ENCODE data around the gene DHX32.
A peak's percentile ranks its signal among the peaks of the same experiment; 100 is the strongest.
"Not testable (repeated sequence)": the region's sequence is repeated elsewhere in the genome, so short reads cannot be mapped to it uniquely, and the experiment has no call there.

DHX32 gene, protein sequence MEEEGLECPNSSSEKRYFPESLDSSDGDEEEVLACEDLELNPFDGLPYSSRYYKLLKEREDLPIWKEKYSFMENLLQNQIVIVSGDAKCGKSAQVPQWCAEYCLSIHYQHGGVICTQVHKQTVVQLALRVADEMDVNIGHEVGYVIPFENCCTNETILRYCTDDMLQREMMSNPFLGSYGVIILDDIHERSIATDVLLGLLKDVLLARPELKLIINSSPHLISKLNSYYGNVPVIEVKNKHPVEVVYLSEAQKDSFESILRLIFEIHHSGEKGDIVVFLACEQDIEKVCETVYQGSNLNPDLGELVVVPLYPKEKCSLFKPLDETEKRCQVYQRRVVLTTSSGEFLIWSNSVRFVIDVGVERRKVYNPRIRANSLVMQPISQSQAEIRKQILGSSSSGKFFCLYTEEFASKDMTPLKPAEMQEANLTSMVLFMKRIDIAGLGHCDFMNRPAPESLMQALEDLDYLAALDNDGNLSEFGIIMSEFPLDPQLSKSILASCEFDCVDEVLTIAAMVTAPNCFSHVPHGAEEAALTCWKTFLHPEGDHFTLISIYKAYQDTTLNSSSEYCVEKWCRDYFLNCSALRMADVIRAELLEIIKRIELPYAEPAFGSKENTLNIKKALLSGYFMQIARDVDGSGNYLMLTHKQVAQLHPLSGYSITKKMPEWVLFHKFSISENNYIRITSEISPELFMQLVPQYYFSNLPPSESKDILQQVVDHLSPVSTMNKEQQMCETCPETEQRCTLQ

DNA sequence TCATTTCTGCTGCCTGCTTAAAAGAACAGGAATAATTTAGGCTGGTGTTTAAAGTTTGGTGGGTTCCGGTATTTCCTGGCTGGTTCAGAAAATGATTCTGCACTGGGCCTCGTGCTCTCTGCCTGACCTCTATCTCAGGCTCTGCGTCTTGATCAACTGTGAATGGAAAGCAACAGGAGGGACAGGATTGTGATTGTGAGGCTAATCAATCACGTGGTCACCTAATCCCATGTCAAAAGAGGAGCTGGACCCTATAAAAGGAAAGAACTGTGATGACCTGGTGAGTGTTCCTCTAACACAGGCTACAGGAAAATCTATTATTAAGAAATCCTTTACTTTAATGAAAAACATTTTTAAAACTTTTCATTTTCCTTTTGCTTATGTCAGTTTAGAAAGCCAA, at the start of gene DHX32:
Gene DHX32, minus strand, starts transcription at position 101 of the 400 bp plus-strand sequence. CDS start 468 bp downstream, outside the sequence.
- DNase-seq = no peak

DNA sequence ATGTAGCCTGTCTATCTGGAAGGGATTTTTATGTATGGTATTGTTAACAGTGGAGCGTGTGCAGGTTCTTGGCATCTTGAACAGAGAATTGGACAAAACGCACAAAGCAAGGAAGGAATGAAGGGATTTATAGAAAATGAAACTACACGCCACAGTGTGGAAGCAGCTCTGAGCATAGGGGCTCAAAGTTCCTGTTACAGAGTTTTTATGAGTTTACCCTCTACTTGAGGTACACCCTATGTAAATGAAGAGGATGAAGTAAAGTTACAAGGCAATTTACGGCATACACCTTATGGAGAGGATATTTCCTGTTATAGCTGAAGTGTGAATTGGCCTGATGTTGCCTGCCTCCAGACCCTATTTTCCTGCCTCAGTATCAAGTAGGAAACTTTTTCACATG, 48.5 kb upstream of the DHX32 start:
- DNase-seq = no peak

DNA sequence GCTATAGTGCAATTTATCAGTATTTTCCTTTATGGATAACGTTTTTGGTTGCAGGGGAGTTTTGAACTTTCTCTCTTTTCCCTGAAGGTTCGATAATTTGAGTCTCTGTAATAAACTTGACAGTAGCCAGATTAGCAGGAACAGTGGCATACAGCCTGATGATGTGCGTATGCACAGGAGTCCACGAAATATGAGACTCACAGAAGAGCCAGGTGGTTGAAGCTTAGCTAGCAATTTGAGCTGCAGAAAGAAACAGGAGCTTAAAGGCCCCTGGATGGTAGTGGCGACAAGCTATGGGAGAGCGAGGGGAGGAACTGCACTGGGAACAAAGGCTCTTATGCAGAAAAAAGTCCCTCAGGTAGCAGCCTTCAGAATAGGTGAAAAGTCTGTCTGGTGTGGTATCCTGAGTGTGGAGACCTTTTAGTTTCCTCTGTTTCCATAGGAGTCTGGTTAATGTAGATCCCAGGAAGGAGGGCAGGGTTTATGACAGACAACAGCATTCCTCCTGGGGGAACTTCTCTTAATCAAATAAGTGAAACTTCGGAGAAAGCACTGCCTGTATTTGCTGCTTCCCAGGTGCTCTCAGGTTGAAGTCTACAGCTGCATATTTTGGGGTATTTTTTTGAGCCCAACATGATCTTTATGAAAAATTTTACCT, 48.0 kb upstream of the DHX32 start:
- DNase-seq = no peak

DNA sequence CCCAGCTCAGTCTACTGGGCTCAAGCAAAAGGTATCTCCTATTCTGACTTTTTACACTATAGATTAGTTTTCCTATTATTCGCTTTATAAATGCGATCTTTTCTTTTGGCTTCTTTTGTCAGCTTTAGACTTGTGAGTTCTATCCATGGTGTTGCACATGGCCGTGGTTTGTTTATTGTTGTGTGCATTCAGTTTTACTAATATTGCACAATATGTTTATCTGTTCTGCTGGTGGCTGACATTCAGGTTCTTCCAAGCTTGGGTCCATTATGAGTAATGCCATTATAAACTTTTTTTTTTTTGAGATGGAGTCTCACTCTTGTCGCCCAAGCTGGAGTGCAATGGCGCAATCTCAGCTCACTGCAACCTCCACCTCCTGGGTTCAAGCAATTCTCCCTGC, 46.2 kb upstream of the DHX32 start:
- not testable (repeated sequence) for DNase-seq

DNA sequence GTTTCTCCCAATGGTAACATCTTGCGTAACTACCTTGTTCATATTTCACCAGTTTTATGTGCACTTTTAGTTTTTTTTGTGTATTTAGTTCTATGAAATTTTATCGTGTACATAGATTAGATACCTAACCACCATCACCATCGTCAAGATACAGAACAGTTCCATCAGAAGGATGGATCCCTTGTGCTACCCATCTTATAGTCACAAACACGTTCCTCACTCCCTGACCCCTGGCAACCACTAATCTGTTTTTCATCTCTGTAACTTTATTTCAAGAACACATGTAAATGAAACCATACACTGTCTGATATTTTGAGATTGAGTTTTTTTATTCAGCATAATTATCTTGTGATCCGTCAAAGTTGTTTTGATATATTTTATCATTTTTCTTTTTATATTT, 45.2 kb upstream of the DHX32 start:
- DNase-seq = no peak

DNA sequence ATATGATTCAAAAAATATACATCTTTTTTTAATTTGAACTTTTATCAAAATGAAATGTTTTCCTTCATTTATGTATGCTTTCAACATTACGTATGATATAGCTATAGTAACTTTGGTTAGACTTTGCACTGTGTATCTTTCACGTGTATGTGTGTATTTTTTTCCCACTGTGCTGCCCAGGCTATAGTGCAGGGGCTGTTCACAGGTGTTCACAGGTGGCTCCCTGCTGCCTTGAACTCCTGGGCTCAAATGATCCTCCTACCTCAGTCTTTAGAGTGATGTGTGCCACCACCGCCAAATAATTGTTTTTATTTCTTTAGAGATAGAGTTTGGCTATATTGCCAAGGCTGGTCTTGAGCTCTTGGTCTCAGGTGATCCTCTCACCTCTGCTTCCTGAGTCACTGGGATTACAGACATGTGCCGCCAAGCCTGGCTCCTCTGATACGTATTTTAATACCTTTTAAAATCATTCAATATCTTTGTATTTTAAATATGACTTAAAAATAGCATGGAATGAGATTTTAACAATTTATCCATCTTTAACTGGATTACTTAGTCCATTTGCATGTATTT, 44.3 kb upstream of the DHX32 start:
- DNase-seq = no peak

DNA sequence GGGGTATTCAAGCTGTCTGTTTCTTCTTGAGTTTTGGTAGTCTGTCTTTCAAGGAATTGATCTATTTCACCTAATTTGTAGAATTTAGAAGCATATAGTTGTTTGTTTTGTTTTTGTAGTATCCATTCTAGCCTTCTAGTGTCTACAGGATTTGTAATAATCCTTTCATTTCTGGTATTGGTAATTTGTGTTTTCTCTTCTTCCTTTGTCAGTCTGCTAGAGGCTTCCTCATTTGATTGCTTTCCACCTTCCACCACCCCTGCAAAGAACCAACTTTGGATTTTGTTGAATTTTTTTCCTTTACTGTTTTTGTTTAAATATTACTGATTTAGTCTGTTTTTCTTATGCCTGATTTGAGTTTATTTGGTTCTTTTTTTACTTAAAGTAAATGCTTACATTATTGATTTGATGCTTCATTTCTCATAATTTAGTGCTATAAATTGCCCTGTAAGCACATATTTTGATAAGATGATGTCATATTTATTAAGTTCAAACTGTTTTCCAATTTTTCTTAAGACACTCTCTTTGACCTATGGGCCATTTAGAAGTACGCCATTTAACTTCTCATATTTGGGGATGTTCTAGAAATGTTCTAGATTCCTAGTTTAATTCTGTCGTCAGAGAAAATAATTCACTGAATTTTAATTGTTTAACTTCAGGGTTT, 40.7 kb upstream of the DHX32 start:
- DNase-seq = not testable (repeated sequence)

DNA sequence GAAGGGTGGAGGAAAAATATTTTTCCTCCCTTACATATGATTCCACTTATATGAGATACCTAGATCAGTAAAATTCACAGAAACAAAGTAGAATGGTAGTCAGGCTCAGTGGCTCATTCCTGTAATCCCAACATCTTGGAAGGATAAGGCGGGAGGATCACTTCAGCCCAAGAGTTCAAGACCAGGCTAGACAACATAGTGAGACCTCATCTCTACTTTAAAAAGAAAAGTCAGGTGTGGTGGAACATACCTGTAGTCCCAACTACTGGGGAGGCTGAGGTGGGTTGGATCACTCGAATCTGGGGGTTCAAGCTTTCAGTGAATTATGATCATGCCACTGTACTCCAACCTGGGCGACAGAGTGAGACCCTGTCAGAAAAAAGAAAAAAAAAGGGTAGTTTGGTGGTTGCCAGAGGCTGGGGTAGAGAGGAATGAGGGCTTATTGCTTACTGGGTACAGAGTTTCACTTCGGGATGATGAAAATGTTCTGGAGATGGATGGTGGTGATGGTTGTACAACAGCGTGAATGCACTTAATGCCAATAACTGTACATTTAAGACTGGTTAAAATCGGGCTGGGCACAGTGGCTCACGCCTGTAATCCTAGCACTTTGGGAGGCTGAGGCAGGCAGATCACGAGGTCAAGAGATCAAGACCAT, 36.7 kb upstream of the DHX32 start:
- DNase-seq = not testable (repeated sequence)

DNA sequence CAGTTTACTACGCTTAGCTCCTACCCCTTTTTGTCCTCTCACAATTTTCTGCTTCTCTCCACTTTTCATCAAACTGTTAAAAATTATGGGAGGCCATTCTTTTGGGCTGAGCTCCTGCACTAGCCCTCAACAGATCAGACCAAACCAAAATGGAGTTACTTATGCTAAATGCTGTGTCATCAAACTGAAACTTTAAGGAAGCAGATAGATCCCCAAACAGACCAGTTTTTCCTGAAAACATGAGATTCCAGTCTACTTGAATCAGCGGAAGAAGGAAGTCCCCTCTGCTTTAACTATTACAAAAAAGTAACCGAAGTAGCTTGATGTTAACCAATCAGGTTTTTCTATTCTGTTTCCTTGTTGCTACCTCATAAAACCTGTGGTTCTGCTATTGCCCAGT, 35.9 kb upstream of the DHX32 start:
- no peak for DNase-seq

DNA sequence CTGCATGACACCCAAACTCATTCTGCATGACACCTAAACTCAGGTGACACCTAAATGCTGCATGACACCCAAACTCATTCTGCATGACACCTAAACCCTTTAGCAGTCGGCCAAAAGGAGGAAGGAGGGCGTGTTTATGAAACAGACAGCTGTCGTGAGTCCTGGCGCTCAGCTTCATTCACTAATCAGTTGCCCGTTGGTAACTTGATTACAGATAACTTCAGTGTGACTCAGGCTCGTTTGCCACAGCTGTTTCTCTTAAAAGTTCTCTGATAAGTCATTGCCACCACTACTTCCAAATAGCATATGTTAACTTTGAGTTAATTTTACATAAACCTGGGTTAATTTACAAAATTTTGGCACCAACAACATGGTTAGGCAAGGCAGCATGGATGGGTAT, 32.2 kb upstream of the DHX32 start:
- not testable (repeated sequence) for DNase-seq

DNA sequence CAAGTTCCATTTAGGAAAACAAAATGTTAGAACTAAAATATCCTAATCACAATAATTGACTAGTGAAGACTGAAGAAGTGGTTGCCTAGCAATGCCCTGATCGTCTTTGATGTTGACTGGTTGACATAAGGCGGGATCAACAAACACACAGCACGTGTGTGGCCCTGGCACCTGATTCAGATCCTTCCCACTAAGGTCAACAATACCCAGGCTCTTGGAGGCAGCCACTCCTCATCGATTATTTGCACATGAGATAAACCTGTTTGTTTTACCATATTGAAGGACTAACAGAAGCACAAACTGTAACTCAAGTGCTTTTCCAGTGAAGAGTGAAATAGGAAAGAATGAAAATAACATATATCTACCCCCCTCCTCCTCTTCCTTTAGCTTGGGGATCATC, 30.9 kb upstream of the DHX32 start:
- no peak for DNase-seq

DNA sequence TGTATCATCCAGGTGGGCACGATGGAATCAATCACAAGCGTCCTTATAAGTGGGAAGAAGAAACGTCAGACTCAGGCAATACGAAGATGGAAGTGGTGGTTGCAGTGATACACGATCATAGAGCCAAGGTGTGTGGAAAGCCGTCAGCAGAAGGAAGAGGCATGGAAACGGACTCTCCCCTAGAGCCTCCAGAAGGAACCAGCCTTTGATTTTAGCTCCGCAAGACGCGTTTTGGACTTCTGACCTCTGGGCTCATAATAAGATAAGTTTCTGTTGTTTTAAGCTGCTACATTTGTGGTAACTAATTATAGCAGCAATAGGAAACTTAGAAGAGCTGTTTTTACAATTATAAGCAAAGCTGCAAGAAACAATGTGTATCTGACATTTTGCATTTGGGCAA, 30.1 kb upstream of the DHX32 start:
- DNase-seq = no peak

DNA sequence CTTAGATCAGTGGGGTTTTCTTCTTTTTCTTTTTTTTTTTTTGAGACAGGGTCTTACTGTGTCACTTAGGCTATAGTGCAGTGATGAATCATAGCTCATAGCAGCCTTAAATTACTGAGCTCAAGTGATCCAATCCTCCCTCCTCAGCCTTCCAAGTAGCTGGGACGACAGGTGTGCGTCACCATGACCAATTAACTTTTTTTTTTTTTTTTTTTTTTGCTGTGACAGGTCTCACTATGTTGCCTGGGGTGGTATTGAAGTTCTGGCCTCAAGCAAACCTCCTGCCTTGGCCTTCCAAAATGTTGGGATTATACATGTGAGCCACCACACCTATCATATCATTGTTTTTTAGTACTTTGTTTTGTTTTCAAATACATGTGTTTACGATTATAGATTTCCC, 28.4 kb upstream of the DHX32 start:
- DNase-seq = not testable (repeated sequence)

DNA sequence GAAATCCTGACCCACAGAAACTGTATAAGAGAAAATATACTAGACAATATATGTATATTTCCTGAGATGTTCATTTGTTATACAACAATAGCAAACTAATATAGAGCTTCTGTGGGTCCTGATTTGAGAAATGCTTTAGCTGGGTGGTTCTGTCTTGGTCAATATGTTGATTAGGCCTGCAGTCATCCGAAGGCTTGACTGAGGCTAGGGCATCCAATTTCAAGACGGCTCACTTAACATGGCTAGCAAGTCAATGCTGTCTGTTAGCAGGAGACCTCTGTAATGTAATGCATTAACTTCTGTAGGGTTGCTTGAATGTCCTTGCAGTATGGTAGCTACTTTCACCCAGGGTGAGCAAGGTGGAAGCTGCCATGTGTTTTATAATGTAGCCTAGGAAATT, 27.7 kb upstream of the DHX32 start:
- DNase-seq = not testable (repeated sequence)

DNA sequence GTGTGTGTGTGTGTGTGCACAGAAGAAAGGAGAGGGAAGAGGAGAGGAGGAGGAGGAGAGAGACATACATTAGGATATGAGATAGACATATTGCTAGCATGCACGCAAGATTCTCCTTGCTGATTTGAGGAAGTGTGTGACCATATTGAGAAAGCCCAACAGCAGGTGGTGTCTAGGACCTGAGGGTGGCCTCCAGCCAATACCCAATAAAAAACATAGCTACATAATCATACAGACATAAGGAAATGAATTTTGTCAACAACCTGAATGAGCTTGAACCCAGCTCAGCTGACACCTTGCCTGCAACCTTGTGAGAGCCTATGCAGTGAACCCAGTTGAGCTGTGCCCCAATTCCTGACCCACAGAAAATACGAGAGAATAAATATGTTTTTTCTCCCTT, 26.5 kb upstream of the DHX32 start:
- DNase-seq = not testable (repeated sequence)

DNA sequence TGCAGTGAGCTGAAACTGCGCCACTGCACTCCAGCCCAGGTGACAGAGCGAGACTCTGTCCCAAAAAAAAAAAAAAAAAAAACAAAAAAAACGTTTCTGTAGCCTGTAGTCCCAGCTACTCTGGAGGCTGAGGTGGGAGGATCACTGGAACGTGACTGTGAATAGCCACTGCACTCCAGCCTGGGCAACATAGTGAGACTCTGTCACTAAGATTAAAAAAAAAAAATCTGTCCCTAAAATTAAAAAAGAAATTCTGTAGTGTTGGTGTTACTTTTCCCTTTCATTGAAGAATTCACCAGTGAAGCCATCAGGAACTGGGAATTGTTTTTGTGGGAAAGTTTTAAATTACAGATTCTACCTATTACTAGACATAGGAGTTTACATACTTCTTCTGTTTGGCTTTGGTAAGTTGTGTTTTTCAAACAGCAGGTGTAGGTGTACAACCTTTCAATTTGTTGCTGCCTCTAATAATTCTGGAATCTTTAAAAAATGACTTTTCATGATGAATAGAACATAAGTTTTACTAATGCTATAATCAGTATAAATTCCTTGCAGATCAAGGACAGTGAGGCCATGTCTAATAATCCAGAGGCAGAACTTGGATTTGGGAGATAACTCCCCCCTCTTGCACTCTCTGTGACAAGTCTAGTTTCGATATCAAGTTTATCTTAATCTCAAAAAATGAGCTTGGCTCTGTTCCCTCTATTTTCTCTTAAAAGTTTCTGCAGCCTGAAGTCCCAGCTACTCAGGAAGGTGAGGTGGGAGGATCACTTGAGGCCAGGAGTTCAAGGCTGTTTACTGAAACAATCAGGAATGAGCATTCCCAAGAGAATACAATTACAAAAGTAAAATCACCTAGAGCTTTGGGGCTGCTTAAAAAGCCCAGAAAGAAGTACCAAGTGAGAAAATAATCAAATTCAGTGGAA, 24.2 kb upstream of the DHX32 start:
- DNase-seq = not testable (repeated sequence)

DNA sequence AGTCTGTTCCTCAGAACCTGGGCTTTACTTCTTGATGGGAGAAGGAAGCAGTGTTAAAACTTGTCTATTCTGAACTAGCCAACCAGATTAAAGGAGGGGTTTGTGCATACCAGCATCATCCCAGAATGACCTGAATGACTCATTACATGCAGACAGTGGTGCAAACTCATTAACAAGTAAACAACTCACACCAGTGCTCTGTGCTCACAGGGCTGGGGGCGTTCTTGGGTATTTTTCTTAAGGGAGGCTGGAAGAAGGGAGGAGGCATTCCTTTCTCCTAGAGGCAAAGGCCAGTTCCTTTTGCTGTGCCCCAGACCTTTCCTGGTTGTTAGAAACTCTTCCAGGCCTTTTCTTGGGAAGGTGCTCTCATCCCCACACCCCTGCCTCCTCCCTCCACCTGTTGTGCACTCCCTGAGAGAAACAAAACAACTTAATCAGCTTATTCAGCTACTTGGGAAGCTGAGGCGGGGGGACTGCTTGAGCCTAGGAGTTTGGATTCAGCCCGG, 22.1 kb upstream of the DHX32 start:
- DNase-seq = not testable (repeated sequence)

DNA sequence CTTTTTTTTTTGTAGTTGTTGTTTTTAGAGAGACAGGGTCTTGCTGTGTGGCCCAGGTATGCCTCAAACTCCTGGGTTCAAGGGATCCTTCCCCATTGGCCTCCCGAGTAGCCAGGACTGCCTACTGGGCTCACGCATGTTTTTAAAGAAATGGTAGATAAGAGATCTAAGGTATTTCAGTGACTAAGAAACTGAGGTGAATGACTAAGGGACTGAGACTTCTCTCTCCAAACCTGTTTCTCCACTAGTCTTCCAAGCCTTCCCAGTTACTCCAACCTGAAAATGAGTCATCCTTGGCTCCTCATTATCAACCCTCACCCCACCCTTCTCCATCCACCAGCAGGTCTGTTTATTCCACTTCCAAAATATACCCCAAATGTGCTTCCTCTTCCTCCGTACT, 19.9 kb upstream of the DHX32 start:
- not testable (repeated sequence) for DNase-seq

DNA sequence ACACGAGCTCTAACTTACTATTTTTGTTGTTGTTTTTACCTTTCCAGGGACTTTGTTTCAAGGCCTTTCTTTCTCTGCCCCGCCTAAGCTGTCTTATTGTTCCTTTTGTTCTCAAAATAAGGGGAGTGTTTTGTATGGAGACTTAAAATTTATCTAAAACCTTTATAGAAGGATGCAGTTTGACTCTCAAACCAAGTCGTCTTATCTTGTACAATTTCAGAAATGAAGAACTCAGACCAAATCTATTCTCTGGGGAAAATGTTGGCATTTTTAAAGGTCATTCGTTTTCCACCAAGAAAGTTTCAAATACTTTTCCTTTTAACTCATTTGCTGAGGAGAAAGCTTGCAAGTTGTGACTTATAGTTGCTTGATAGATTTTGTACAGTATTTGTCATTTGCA, 16.2 kb upstream of the DHX32 start:
- DNase-seq = not testable (repeated sequence)

DNA sequence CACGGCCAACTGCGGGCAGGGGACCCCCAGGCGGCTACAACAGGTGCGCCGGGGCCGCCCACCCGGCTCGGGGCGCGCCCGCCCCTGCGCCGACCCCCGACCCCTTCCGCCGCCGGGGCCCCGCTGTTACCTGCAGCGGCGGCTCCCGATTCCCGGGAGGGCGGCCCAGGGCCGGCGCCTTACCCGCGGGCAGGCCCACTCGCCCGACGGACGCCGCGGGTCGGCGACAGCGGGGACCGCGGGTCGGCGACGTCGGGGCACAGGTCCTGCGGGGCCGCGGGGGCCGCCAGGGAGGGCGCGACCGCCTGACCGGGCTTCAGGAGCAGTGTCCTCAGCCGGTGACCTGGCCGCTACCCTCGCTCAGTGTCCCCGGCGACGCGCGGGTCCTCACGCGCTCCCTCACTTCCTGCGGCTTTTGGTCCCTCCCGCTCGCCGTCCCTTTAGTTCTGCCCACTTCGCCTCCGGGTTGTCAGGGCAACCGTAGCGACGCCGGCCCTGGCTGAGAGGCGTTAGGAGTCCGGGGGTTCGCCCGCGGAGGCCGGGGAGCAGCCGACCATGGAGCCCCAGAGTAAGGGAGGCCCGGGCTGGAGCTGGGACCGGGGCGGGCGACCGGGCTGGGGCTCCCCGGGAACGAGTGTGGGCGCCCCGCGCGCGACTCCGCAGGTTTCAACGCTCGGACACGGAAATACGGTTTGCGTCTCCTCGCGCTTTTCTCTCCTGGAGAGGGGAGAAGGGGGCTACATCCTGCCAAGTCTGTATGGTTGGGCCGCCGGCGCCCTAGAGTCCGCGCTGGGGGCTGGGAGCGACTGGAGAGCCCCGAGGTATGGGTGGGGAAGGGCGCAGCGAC, 15.2 kb upstream of the DHX32 start, which contains the start of gene FANK1:
Gene FANK1, plus strand, starts transcription at position 477 of the 847 bp plus-strand sequence. Its CDS starts 79 bp downstream, at position 556.
- DNase-seq = peak; percentile 77
